Natural killer cell (primary cell): ENCODE data around the gene STK4. TPM values are rescaled to one million over a fixed set of nuclear protein-coding genes. Genes with fewer than 3 reads are reported as not detected.

Experiments used
- ATAC-seq, 3 donors: fragments of 150-1000 bp in 2 of 3; fragments of 200-7000 bp in 1 of 3; cut with Tn5 transposase; 1 replicate in 1 of 3; 2 replicates in 2 of 3; pipeline ENCODE4 v1.10.0; 2021; ENCODE audit warnings: mild to moderate bottlenecking in 2 of 3, moderate library complexity in 2 of 3
- DNase-seq, 2 donors: peaks; one replicate each; pipeline versions ENCODE4 v3.0.0 to v3.0.0-alpha.2; 2013 to 2021; ENCODE audit warnings: mixed read lengths in 1 of 2
- H3K27ac ChIP-seq: one replicate; pipeline ENCODE4 v1.5.1; 2013; ENCODE audit warnings: mild to moderate bottlenecking, low read length
- H3K27me3 ChIP-seq: one replicate; pipeline ENCODE4 v1.6.1; 2013; ENCODE audit warnings: low read length; ENCODE audit not compliant: control insufficient read depth, insufficient read depth
- H3K36me3 ChIP-seq: one replicate; pipeline ENCODE4 v1.6.1; 2013; ENCODE audit warnings: low read length; ENCODE audit not compliant: control insufficient read depth, insufficient read depth
- H3K4me1 ChIP-seq: one replicate; pipeline ENCODE4 v1.6.1; 2013; ENCODE audit warnings: low read length; ENCODE audit not compliant: control insufficient read depth, insufficient read depth
- H3K4me3 ChIP-seq: one replicate; pipeline ENCODE4 v1.5.1; 2013; ENCODE audit warnings: low read length
- H3K9me3 ChIP-seq: one replicate; pipeline ENCODE4 v1.6.1; 2013; ENCODE audit warnings: low read length; ENCODE audit not compliant: control insufficient read depth, insufficient read depth
- H3K27ac Mint-ChIP-seq, 2 donors: one replicate each; pipeline ENCODE4 v1.8.0; 2022; ENCODE audit warnings: mild to moderate bottlenecking in 2 of 2, mixed read lengths in 2 of 2, moderate library complexity in 1 of 2
- H3K27me3 Mint-ChIP-seq, 2 donors: one replicate each; pipeline ENCODE4 v1.8.0; 2022; ENCODE audit warnings: low read depth in 2 of 2, mixed read lengths in 2 of 2
- H3K36me3 Mint-ChIP-seq: one replicate; pipeline ENCODE4 v1.8.0; 2022; ENCODE audit warnings: mixed read lengths
- H3K4me1 Mint-ChIP-seq, 2 donors: one replicate each; pipeline ENCODE4 v1.8.0; 2022; ENCODE audit warnings: mixed read lengths in 2 of 2
- H3K4me3 Mint-ChIP-seq: one replicate; pipeline ENCODE4 v1.8.0; 2022; ENCODE audit warnings: mild to moderate bottlenecking, moderate library complexity, mixed read lengths
- H3K9me3 Mint-ChIP-seq, 2 donors: one replicate each; pipeline ENCODE4 v1.8.0; 2022; ENCODE audit warnings: mixed read lengths in 2 of 2
- CTCF ChIP-seq: fragments of 200-600 bp; IDR thresholded peaks from one replicate; pipeline ENCODE4 v1.8.0; 2022; ENCODE audit warnings: antibody characterized with exemption
- WGBS: methylation state at CpG from one replicate; pipeline ENCODE4 v1.1.7; 2013; ENCODE audit warnings: missing lambda C conversion rate; ENCODE audit not compliant: insufficient coverage; 5-methylcytosine and 5-hydroxymethylcytosine counted together
- intact Hi-C: fragments of 100-400 bp; cut with micrococcal nuclease; formaldehyde crosslinking; loops from one replicate; pipeline ENCODE4 v1.14.2; 2022
- total RNA-seq, 4 donors: library from RNA; stranded (reverse); fragments of 120-200 nt in 1 of 4; gene quantifications; one replicate each; pipeline versions ENCODE4 v1.2.3 to v1.2.4, GENCODE V29; 2013 to 2022

The STK4 gene
- total RNA-seq, 3 donors from 2014 or later (not counting 1 experiment from before 2014, with no cell fraction given), result 351 to 394 (median 366) TPM

DNA sequence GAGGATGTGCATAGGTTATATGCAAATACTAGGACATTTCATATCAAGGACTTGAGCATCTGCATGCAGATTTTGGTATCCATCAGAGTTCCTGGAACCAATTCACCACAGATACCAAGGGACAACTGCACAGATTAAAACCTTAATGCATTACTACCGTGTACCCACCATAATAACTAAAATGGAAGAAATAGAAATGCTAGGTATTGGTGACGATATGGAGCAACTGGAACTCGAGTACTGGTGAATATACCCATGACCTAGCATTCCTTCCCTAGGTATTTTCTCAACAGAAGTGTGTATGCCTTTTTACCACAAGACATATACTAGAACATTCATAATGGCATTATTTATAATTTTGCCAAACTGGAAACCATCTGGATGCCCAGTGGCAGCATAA, 116.2 kb downstream of the STK4 start:
- Histone ChIP-seq H3K27ac (no peak overlapping the region), H3K4me1 (no peaks in the 10 kb centered on the region), H3K36me3 (peaks cover 67% of the 10 kb centered on the region), H3K4me3 (no peak overlapping the region), H3K9me3 (no peaks in the 10 kb centered on the region), H3K27me3 (no peaks in the 10 kb centered on the region)
- 100% methylated on average over 2 of the region's 3 CpGs for WGBS
- Mint-ChIP-seq H3K27me3 (no peaks in the 10 kb centered on the region), H3K36me3 (peaks cover 38% of the 10 kb centered on the region), H3K4me3 (no peak overlapping the region), H3K4me1 (peaks cover 31 to 50% of the 10 kb centered on the region in 2 donors), H3K27ac (peak overlapping the region in 1 of 2 donors; percentile 59), H3K9me3 (no peaks in the 10 kb centered on the region)
- intact Hi-C loops, result no loop called here
- no peak for TF ChIP-seq CTCF
- DNase-seq (no peak), ATAC-seq (no peak)

GRCh38 chr20:45083127-45083526, 116.8 kb downstream of the STK4 start:
- H3K36me3 ChIP-seq, result peaks cover 63% of the 10 kb centered on the region
- H3K9me3 Mint-ChIP-seq, result no peaks in the 10 kb centered on the region
- TF ChIP-seq CTCF, result no peak

GRCh38 chr20:45085289-45085688, 119.0 kb downstream of the STK4 start:
- Histone ChIP-seq H3K4me1 (no peaks in the 10 kb centered on the region), H3K36me3 (peaks cover 52% of the 10 kb centered on the region), H3K27ac (no peak overlapping the region), H3K9me3 (no peaks in the 10 kb centered on the region), H3K27me3 (no peaks in the 10 kb centered on the region), H3K4me3 (no peak overlapping the region)
- no peak for TF ChIP-seq CTCF
- Mint-ChIP-seq H3K4me3 (no peak overlapping the region), H3K9me3 (no peaks in the 10 kb centered on the region), H3K27me3 (no peaks in the 10 kb centered on the region), H3K36me3 (peaks cover 30% of the 10 kb centered on the region), H3K4me1 (peaks cover 44 to 57% of the 10 kb centered on the region in 2 donors), H3K27ac (peak overlapping the region; percentile 37 to 59)
- ATAC-seq (peak in 1 of 3 donors; percentile 36), DNase-seq (no peak)
- 79% methylated on average over 2 of the region's 2 CpGs for whole genome bisulfite sequencing
- intact Hi-C loops, result no loop called here

More at GRCh38 chr20:45083127-45083526, 116.8 kb downstream of the STK4 start:
- intact Hi-C loops, result no loop called here
- Mint-ChIP-seq H3K36me3 (peaks cover 37% of the 10 kb centered on the region), H3K4me3 (no peak overlapping the region), H3K27ac (peak overlapping the region; percentile 37 to 59), H3K27me3 (no peaks in the 10 kb centered on the region), H3K4me1 (peaks cover 38 to 57% of the 10 kb centered on the region in 2 donors)
- Histone ChIP-seq H3K27ac (no peak overlapping the region), H3K27me3 (no peaks in the 10 kb centered on the region), H3K4me1 (no peaks in the 10 kb centered on the region), H3K4me3 (no peak overlapping the region), H3K9me3 (no peaks in the 10 kb centered on the region)
- WGBS, result 100% methylated on average over 1 of the region's 1 CpG
- DNase-seq, result no peak
- no peak for ATAC-seq

- no peak for TF ChIP-seq CTCF
- H3K27me3 Mint-ChIP-seq, result no peaks in the 10 kb centered on the region
- Histone ChIP-seq H3K36me3 (peaks cover 49% of the 10 kb centered on the region), H3K9me3 (no peaks in the 10 kb centered on the region), H3K4me1 (no peaks in the 10 kb centered on the region), H3K27me3 (no peaks in the 10 kb centered on the region), H3K27ac (no peak overlapping the region), H3K4me3 (no peak overlapping the region)
- ATAC-seq (no peak), DNase-seq (no peak)
- peak overlapping the region; percentile 37 to 59 for H3K27ac Mint-ChIP-seq
- intact Hi-C loops, result no loop called here
- no peaks in the 10 kb centered on the region for H3K9me3 Mint-ChIP-seq
- H3K4me1 Mint-ChIP-seq, result peaks cover 44 to 53% of the 10 kb centered on the region in 2 donors
- WGBS, result 91% methylated on average over 1 of the region's 1 CpG
- H3K36me3 Mint-ChIP-seq, result peaks cover 24% of the 10 kb centered on the region
- H3K4me3 Mint-ChIP-seq, result no peak overlapping the region
Observed at GRCh38 chr20:45085867-45086266, 119.6 kb downstream of the STK4 start.
